Kidney capillary endothelial cell (primary cell): Measurements from ENCODE around the gene PADI6.
"Not testable (repeated sequence)": the region's sequence is repeated elsewhere in the genome, so short reads cannot be mapped to it uniquely, and the experiment has no call there.

Experiments used
- DNase-seq: peaks from one replicate; pipeline ENCODE4 v3.0.0-alpha.2; 2018; ENCODE audit warnings: low spot score

The PADI6 gene

DNA sequence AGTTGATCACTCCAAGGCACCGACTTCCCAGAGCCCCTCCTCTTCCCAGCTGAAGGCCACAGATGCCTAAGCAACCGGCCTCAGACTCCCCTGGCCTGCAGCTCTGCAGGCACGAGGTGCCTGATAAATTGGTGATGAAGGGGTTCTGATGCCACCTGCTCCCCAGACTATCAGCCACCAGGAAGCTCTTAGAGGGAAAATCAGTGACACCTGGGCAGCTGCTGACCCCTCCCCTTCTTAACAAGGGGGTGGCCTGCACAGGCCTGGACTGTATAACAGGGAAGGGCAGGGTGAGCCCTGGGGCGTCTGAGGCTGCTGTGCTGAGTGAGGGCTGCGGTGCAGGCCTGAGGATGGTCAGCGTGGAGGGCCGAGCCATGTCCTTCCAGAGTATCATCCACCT, at the start of gene PADI6:
Gene PADI6 (plus strand): TSS at position 301 of the 400 bp plus-strand sequence. CDS start 50 bp downstream, at position 351.
- no peak for DNase-seq

DNA sequence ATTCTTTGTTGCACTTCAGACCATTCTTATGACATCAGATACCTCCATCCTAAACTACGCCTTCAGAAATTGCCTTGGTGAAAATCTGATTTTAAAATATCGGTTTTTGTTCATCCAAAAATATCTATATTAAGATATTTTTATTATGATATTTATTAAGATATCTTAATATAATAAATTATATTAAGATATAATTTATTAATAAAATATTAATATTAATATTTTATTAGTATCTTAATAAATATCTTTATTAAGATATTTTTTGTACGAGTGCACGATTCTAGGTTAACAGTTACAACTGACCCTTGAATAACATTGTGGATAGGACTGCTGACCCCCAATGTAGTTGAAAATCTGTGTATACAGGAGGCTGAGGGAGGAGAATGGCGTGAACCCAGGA, 43.1 kb upstream of the PADI6 start:
- DNase-seq = no peak

DNA sequence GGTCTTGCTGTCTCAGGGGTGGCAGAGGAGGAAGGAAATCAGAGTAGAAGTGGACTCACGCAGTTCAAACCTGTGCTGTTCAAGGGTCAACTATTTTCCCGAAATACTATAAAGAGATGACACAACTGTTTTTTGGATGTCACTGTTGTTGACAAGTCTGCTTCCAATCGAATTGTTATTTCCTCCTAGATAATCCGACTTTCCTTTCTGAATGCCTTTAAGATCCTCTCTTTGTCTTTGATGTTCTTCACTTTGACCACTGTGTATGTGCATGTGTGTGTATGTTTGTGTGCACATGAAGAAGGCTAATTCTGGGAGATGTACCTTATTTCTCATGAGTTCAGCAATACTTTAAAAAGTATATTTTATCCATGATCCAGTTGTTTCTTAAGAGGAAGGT, 42.4 kb upstream of the PADI6 start:
- DNase-seq = no peak

DNA sequence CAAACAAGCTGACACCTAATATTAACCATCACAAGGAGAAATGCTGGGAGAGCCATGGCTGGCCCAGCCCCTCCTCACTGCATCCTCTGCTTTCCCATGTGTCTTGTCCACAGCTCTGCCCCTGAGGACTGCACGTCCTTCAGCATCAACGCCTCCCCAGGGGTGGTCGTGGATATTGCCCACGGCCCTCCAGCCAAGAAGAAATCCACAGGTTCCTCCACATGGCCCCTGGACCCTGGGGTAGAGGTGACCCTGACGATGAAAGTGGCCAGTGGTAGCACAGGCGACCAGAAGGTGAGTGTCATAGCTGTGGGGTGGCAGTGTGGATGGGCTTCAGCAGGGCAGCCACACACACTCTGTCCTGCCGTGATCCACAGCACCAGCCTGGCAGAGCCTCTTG, 41.1 kb upstream of the PADI6 start:
- DNase-seq = no peak

DNA sequence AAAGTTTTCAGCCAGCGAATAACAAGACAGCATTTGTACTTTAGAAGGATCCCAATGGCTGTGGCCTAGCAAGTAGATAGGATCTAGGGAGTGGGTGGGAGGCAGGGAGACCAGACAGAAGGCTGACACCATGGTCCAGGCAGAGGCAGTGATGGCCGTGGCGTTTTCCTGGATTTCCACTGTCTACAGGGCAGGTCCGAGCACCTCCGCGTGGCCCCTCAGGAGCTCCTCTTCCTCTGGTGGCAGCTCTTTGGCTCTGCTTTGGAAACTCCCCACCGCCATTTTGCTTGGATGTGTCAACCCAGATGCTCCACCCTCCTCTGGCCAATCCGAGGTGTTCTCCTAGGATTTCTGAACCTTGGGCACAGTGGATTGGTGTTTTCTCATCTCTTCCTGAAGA, 38.9 kb upstream of the PADI6 start:
- no peak for DNase-seq

DNA sequence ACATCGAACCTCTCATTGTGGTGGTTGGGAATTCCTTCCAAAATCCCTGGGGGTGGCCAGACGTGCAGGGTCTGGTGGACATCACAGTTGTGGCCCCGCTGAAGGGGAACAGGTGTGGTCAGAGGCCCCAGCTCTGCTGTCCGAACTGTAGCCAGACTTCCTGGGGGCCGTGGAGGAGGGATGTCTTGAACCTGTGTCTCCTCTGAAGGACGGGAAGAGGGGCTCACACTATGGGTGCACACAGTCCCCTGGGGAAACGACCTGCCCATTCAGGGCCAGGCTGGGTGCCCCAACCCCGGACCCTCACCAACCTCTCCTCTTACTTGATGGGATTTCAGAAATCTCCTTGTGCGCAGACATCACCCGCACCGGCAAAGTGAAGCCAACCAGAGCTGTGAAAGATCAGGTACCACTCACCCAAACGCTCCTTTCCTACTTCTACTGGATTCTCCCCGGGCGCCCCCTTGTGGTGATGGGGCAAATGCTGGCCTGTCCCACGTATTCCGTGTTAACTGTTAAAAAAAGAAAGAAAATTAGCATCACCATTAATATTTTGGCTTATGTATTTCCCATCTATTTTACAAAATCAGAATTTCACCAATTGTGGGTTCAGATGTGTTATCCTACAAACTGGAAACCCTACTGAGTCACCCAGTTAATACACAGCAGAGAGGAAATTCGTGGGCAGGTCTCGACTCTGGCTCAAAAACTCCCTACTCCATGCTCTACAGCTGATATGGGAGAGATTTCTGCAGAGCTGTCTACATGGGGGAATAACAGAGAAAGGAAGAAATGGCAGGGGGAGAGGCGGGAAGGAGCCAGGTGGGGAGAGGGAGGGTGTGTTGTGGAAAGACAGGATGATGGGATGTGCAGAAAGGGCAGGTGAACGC, 35.9 kb upstream of the PADI6 start:
- DNase-seq = peak; percentile 47

DNA sequence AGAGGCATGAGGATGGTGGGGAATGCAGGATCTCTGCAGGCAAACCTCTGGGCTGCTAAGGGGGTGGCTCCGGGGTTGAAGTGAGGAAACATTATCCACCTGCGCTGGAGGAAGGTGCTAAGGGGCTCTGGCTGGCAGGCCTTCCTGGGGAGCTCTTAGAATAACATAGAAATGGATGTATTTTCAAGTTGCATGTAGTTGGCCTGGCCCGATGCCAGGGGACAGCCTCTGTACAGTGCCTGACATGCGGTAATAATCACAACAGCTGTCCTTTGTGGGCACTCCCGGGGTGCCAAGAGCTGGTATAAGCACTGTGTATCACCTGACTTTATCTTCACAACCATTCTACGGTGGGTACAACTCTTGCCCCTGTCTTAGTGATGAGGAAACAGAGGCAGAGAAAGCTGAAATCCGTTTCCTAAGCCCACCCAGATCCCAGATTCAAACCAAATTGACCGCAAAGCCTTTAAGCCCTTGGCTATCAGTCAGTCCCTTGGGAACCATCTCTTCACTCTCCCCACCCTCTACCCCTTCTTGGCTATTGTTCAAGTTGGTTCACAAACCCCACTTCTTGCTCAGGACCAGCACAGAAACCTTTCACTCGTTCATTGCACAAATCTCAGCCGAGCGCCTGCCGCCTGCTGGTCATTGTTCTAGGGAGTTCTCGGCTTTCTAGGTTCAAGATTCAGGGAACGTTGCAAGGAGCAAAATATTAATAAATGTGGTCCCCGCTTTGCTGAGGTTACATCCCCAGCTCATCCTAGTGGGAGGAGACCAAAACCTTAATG, 33.1 kb upstream of the PADI6 start:
- no peak for DNase-seq

DNA sequence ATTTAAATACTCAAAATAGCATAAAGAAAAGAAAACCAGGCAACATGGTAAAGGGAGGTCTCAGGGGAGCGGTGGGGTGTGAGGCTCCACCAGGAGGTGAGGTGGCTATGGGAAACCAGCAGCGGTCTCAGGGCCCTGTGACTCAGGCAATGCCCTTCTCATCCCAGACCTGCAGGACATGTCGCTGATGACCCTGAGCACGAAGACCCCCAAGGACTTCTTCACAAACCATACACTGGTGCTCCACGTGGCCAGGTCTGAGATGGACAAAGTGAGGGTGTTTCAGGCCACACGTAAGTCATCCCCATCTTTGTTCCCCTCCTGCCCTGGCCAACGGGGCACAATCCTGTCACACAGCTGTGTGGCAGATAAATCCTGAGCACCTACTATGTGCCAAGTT, 32.5 kb upstream of the PADI6 start:
- no peak for DNase-seq

DNA sequence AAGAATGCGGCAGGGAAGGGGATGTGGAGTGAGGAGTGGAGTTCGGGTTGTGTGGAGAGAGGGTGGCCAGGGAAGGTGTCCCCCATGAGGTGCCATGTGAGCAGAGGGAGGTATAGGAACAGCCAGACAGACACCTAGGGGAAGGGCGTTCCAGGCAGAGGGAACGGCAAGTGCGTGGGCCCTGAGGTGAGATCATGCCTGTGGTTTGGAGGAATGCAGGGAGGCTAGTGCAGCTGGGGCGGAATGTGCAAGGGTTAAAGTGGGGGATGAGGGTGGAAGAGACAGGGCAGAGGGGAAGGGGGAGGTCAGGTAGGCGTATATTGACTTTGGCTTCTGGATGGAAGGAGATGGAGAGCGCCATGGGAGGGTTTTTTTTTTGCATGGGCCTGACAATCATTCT, 31.6 kb upstream of the PADI6 start:
- no peak for DNase-seq

DNA sequence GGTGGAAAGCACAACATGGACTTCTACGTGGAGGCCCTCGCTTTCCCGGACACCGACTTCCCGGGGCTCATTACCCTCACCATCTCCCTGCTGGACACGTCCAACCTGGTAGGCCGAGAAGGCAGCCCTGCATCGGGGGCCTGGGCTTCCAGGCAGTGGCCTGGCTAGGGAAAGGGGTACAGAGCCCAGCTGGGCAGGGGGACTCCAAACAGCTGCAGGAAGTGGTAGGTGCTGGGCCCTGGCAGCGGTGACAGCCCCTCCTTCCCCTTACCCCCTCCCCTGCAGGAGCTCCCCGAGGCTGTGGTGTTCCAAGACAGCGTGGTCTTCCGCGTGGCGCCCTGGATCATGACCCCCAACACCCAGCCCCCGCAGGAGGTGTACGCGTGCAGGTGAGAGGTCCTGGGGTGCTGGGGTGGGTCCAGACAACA, 30.0 kb upstream of the PADI6 start:
- DNase-seq = no peak

DNA sequence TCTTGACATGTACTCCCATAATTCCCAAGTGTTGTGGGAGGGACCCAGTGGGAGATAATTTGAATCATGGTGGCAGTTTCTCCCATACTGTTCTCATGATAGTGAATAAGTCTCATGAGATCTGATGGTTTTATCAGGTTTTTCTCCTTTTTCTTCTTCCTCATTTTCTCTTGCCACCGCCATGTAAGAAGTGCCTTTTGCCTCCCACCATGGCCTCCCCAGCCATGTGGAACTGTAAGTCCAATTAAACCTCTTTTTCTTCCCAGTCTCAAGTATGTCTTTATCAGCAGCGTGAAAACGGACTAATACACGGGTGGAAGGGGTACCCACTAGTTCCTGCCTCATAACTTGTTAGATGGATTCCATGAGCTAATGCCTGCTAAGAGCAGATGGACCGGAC, 26.5 kb upstream of the PADI6 start:
- not testable (repeated sequence) for DNase-seq

DNA sequence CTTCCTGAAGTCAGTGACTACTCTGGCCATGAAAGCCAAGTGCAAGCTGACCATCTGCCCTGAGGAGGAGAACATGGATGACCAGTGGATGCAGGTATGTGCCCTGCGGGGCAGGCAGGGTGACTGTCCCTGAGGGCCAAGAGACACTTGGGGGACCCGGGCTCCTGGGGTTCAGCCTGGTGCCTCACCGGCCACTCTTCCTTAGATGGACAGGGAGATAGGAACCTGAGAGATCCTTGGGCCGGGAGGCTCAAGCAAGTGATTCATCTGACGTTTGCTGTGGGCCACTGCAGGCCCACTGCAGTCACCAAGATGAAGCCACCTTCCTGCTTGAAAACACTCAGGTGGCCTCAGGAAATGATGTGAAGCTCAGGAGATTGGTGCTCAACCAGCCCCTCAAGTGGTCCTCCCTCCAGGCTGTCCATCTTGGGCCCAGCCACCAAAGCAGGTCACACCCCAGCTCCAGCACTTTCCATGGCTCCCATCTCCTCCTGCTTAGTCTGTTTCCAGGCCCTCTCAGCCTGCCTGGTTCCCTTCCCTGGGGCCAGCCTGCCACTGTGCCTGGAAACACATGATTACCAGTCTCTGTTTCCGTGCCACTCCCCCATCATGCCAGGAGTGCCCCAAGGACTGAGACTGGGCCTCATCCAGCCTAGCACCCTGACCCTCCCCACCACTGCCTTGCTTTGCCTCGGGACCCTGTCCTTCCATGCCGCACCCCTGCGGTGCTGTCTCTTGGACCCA, 25.8 kb upstream of the PADI6 start:
- DNase-seq = no peak

DNA sequence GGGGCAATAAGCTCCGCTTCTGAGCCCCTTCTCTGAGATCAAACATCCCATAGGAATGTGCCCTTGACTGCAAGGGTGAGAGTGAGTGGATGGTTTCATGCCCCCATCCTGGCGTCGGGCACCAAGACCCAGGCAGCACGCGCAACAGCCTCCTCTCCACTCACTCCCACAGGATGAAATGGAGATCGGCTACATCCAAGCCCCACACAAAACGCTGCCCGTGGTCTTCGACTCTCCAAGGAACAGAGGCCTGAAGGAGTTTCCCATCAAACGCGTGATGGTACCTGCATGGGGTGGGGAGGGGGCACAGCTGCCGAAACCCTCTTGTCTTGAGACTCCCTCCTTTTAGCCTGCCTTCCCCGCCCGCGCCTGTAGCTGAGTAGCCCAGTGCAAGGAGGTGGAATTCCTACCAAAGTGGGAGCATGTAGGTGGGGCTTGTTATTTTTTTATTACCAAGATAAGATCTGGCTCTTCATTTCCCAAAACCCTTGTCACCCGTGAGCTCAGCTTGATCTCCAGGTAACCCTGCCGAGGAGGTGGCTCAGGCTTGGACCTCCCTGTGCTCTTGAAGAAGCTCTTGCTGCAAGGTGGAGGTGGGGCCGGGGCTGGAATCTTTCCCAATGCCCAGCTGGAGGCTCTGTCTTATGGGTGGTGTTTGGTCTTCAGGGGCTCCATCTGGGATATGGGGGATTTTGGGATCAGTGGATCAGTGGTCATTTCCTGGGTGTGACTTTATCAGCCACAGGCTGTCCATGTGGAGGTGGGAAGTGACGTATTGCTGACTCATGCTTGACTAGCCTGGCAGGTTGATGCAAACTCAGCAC, 24.0 kb upstream of the PADI6 start:
- peak; percentile 8 for DNase-seq

DNA sequence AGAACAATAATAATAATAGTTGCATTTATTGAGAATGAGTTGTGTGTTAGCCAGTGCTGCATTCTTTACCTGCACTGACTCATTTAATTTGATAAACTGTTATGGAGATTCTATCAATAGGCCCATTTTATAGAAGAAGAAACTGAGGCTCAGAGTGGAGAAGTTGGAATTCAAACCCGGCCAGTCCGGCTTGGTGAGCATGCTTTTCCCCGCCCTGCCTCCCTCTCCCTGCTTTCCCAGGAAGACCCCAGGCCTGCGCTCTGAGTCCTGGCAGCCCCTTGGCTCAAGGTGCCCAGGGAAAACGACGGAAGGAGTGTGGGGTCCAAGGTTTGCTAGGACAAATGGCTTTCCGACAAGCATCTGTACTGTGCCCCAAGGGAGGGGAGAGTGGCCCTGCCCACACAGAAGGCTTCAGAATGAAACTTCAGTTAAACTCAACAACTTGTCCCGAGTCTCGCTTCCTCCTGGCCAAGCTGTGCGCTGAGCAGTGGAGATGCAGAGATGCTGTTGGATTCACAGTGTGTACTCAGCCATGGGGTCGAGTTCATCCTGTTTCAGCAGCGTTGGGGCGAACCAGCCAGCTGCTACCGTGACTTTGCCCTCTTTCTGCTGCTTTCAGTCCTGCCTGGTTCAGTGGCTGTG, 23.3 kb upstream of the PADI6 start:
- DNase-seq = no peak

DNA sequence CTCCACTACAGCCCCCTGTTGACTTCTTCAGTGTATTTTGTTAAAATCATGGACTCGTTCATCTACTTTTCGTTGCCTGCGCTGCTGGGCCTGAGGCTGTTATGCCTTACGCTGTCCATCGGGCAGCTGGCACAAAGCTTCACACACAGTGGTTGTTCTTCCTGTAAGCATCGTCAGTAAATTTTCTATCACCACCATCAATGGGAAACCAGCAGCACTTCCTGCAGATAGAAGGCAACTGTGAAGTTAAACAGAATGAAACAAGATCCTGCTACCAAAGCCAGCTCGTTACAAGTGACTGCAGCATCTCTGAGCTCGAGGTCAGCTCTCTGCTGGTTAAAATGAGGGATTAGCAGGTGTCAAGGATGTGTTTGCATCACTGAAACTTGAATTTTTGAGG, 21.9 kb upstream of the PADI6 start:
- no peak for DNase-seq

DNA sequence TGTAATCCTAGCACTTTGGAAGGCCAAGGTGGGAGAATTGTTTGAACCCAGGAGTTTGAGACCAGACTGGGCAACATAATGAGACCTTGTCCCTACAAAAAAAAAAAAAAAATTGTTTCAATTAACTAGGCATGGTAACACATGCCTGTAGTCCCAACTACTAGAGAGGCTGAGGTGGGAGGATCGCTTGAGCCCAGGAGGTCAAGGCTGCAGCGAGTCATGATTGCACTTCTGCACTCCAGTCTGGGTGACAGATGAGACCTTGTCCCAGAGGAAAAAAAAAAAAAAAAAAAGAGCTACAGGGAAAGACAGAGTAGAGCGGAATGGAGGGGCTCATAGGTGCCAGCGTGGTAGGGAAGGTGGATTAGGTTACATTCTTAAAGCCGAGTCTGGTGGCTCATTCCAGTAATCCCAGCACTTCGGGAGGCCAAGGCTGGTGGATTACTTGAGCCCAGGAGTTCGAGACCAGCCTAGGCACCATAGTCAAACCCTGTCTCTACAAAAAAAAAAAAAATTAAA, 21.0 kb upstream of the PADI6 start:
- DNase-seq = no peak

DNA sequence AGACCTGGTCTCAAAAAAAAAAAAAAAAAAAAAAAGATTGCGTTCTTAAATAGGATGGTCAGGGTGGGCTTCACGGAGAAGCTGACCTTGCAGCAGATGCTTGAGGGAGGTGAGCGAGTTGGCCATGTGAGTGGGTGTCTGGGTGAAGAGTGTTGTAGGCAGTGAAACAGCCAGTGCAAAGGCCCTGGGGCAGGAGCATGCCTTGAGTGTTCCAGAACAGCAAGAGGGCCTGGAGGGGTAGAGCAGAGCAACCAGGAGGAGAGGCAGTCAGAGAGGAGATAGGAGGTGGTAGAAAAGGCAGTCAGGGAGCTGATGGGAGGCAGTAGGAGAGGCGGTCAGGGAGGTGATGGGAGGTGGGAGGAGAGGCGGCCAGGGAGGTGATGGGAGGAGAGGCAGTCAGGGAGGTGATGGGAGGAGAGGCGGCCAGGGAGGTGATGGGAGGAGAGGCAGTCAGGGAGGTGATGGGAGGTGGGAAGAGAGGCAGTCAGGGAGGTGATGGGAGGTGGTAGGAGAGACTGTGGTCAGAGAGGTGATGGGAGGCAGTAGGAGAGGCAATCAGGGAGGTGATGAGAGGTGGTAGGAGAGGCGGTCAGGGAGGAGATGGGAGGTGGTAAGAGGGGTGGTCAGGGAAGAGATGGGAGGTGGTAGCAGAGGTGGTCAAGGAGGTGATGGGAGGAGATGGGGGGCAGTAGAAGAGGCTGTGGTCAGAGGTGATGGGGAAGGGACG, 20.2 kb upstream of the PADI6 start:
- DNase-seq = no peak

DNA sequence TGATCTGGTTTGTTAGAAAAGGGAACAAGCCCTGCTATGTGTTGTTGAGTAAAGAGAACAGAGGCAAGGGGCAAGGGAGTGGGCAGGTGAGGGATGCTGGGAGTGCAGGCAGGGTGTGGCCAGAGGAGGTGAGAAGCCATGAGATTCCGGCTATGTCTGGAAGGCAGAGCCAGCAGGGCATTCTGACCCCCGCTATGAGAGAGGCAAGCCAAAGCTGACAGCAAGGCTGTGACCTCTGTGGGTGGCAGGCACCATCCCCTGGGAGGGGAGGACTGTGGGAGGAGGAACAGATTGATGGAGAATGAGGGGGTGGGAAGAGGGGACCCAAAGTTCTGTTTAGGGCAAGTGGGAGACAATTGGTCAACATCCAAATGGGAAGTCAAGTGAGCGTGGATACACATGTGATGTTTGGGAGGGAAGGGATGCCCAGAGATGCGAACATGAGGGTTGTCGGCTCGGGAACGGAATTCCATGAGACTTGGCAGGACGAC, 19.5 kb upstream of the PADI6 start:
- no peak for DNase-seq

DNA sequence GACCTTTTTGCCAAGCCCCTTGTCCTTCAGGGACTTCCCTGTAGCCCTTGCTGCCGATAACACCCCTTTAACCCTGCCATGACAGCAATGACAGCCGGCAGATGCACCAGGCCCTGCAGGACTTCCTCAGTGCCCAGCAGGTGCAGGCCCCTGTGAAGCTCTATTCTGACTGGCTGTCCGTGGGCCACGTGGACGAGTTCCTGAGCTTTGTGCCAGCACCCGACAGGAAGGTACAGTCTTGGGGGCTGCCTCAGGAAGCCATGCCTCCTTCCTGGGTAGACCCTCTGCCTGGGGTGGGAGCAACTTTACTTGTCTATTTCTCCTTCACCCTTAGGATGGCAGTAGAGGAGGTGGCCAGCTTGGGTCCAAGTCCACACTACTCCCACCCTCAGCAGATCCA, 16.1 kb upstream of the PADI6 start:
- no peak for DNase-seq

DNA sequence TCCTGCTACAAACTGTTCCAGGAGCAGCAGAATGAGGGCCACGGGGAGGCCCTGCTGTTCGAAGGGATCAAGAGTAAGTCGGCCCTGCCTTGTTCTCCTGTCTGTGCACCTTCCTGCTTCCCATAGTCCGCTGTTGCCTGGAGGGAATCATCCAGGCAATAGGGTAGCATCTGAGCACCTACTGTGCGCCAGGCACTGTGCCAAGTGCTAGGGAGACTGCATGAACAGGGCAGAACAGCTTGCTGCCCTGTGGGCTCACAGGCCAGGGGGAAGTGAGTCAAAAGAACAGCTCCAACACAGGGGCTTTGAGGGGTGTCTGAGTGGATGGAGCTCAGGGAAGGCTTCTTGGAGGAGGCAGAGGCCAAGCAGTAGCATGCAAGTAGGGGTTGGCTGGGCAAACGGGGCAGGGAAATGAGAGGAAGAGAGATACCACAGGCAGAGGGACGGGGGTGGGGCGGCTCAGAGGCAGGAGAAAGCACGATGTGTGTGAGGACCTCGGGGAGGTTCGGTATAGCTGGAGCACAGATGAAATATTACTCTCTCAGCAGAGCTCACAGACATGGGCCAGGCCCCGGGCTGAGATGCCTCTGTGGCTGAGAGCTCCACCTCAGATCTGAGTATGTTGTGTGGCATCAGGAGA, 15.5 kb upstream of the PADI6 start:
- DNase-seq = no peak
